GM21619 (cell line): ENCODE data around the gene BACH2.

Source experiments
- ATAC-seq: cut with Tn5 transposase; IDR thresholded peaks from one replicate; pipeline ENCODE4 v1.9.1; 2021; ENCODE audit not compliant: unreplicated experiment

BACH2 gene

DNA sequence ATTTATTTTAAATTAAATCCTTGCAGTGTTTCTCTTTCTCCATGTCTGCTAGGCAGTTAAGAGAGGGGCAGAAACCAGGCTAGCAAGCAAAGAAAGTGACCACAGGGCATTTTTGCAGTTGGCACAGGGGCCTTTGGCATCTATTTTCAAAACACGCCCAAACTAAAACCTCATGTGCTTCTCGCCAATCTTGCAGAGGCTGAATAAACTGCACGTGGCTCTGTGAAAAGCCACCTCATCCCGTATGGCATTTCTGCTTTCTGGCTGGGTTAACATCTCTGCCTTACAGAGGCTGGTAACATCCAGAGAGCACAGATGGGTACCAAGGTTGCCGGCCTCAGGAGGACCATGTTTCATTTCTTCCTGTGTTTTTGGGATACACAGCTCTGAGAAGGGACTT lies 347.8 kb downstream of the BACH2 start:
- no peak for ATAC-seq

DNA sequence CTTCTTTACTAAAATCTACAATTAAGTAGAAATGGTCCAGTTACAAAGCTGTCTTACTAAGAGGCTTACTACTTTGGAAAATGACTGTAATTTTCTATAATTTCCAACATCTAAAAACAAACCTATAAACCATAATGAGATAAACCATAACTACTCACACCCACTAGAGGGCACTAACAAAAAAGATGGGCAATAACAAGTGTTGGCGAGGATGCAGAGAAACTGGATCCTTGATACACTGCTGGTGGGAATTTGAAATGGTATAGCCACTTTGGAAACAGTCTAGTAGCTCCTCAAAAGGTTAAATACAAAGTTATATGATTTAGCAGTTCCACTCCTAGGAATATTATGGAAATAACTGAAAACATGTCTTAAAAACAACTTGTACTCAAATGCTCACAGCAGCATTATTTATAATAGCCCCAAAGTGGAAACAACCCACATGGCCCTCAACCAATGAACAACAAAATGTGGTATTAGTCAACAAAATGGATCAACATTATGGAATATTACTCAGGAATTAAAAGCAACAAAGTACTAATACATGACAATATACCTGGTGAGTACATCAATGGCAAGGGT lies 351.7 kb downstream of the BACH2 start:
- no peak for ATAC-seq

DNA sequence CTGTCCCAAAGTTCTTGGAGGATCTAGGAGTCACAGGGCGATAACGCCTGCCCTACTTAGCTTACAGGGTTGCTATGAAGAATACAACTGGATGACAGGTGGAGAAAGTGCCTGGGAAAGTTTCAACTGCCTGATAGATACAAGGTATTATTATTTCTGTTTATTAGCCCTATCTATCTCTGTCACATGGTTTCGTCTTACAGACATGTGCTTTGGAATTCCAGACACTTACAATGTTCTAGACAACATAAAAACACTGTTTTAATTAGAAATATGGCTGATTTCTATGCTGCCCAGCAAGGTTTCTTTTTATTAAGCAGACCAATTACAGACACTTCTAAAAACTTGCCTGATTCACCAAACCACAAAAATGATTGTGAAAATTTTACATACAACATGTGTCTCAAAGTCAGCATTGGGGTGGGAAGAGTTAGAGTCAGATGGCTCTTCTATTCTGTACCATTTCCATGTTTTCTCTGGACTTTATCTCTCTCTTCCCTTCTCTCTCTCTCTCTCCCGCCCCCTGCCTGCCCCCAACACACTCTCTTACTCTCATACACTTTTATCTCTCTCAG lies 352.4 kb downstream of the BACH2 start:
- ATAC-seq: no peak

DNA sequence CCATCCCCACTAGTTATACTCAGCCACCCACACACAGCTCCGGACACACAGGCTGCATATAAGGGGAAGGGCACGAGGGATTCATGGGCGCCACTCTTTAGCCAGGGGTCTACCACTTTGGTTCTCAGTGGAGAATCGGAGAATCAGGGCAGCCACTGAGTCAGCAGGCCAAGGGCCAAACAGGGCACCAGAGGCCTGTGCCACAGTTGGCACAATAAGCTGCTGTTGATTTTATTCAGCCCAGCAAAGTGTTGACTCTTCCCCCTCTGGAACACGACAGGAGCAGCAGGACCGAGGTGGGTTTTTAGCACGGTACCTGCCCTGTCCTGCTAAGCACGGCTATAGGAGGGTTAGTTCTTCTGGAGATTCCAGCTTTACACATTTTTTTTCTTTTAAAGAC lies 354.0 kb downstream of the BACH2 start:
- no peak for ATAC-seq

DNA sequence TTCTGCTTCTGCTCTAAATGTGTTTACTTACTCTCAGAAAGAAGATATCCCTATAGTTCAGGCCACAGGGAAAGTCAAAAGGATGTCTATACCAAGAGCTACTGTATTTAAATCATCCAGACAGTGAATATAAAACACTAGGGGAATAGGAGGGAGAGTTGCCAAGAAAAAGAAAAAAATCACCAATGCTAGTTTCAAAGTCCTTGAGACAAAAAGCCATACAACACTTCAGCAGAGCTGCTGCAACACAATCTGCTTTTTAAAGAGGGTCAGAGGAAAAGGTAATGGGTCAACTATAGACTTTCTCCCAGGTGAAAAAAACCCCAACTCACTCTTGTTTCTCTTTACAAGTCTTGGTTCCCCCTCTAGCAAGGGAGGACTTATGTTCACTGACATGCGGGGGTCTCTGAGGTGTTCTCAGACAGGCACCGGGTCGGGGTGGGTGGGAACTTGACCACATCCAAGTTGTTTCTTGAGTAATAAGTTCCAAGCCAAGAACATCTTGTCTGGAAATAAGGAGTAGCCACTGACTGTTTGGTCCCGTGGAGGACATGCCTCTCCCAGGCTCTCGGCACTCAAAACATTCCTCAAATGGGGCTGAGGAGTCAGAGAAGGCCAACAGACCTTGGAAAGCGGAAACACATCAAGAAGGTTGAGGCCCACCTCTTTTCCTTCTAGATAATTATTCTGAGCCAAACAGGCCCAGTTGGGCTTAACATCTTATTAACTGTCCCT lies 354.7 kb downstream of the BACH2 start:
- ATAC-seq: no peak

DNA sequence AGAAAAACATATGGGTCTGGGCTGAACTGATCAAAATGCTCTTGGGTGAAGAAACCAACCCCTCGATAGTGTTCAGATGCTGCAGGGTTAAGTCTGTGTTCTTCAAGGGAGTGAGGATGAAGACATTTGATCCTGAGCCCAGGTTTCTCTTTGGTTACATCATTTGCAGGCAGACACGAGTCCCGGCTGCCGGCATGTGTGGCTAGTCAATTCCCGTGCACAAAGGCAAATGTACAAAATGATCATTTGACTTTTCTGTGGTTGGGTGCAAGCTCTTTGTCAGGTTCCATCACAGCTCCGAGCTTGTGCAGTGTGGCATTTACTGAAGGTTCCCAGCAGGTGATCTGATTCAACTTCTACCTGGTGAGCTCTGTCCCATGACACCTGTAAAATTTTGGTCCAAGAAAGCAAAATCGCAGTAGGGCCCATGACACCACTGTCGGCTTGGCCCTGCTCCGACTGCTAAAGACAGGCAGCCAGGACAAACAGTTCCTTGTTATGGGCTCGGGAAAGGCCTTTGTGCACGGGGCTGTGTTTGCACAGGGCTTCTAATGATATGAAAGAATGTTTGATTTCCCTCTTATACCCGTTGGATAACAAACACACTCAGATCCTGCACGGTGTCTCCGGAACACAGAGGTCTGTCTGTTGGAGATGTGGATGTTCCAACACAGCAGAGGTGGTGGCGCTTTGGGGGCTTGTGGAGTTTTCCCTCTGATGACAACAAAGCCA lies 355.4 kb downstream of the BACH2 start:
- ATAC-seq: no peak

DNA sequence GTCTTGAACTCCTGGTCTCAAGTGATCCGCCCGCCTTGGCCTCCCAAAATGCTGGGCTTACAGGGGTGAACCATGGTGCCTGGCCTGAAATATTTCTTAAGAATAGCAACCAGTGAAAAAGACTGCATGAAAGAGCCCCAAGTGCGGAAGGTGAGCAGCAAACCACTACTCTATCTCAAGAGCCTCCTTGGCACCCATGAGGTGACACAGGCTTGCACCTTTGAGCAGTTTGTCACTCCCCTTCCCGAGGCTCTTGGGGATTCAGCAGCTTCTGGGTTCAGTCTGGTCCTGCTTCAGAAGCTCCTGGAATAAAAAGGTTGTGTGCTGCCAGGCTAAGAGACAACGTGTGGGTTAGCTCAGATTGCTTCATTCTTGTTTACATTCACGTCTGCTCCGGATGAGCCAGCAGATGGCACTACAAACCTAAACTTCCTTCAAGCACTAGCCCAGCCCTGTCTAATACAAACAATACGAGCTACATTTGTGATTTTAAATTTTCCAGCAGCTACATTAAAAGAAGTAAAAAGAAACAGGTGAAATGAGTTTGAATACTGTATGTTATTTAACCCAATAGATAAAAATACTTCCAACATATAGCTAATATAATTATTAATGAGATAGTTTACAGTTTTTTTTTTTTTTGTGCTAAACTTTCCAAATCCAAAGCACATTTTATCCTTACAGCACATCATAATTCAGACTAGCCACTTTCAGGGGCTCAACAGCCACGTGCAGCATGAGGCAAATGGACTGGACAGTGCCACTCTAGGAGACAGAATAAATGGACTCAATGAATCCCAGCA lies 356.2 kb downstream of the BACH2 start:
- peak; percentile 88 for ATAC-seq

DNA sequence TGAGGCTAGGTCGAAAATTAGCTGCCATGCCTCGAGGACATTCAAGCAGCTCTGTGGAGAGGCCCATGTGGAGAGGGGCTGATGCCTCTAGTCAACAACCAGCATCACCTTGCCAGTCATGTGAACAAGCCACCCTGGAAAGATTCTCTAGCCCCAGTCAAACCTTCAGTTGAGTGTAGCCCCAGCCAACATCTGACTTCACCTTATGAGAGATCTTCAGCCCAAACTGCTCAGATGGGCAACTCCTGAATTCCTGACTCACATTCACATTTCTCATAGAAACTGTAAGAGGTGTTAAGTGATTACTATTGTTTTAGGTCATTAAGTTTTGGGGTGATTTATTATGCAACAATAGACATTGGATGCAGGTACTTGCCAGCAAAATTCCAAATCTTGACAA lies 357.5 kb downstream of the BACH2 start:
- no peak for ATAC-seq

DNA sequence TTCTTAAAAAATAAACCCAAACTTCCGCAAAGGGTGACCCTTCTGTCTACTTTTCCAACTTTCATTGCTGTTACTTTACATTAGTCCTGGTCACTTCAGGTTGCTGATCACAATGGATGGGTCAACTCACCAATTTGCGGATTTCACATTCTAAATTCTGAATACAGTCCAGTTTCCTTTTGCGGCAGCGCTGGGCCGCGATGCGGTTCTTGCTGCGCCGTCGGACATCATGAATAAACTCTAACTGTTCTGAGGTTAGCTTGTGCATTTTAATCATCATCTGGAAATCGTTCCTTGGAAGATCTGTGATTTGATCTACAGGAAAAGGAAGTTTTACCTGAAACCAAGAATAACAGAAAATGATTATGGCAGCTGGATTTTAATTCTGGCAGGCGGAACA lies 358.6 kb downstream of the BACH2 start:
- no peak for ATAC-seq

DNA sequence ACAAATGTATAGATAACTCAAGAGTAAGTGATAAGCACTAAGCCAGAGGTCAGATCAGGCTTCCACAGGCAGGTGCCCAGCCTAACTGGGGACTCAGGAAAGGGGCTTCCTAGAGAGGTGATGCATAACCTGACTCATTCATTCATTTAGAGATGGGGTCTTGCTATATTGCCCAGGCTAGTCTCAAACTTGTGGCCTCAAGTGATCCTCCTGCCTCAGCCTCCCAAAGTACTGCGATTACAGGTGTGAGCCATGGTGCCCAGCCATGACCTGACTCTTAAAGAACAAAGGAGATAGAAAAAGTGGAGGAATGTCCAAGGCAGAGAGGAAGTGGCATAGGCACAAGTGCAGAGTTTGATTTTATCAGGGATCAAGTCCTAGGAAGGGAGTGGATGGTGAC lies 360.5 kb downstream of the BACH2 start:
- ATAC-seq: no peak

DNA sequence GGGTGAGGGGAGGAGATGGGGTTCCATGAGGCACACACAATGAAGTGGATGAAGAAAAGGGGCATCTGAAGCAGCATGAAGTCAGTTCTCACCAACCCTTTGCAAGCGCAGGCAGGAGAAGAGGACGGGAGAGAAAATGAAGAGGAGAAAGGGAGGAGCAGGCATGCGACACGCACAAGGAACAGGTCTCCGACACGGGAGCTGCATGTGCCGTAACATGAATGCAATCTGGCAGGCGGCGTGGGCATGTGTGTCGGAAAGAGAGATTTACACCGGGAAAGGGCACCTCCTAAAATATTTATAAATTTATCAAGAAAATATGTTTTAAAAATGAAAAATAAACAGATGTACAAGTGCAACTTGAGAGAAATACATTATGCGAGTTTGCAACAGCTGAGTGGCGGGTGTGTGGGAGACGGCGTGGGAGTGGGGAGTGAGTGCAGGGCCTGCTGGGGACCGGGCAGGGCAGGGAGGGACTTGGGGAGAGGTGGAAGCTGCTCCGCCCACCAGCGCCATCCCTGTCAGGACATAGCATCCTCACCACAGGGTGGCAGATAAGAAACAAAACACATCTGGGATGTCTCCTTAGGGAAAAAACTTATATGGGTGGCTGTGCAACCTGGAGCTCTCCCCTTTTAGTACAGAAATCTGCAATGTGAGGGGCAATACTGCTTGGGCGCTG lies 361.8 kb downstream of the BACH2 start:
- no peak for ATAC-seq

DNA sequence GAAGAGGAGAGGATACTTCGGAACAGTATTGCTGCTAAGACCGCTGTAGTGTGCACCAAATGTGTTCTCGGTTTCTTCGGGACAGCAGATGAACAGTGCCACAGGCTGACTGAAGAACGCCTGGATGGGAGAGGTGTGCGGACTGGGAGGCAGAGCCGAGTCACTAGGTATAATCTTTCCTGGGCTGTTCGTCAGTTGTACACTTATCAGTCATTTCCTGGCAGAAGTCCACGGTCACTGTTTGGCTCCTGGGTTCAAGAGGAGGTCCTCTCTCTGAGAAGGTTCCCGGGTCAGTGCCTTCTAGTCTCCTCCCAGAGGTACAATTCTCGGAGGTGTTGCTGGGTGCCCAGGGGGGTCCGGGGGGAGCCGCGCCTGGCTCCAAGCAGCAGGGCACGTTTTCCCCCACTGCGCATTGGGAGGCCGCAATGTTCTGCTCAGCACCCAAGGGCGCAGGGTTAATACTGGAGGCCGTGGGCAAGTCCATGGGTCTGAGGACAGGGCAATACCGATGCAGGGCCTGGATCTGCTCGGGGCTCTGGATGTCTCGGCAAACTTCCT lies 364.3 kb downstream of the BACH2 start:
- ATAC-seq: no peak

DNA sequence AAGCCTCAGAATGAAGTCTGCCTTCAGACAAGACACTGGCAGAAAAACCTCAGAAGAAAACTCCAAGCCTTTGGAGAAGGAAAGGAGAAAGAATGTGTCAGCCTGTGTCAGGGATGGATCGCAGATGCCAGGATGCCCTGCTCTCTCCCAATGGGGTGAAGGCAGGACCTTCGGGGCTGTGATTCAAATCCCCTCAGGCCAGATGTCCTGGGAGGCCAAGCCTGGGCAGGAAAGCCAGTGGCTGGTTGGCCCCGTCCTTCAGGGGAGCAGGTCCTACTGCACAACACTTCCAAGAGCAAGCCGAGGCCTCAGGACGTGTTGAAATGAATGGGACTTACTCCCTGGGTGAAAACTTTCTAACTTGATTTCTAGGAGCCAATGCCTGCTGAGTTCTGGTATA lies 365.9 kb downstream of the BACH2 start:
- ATAC-seq: no peak

DNA sequence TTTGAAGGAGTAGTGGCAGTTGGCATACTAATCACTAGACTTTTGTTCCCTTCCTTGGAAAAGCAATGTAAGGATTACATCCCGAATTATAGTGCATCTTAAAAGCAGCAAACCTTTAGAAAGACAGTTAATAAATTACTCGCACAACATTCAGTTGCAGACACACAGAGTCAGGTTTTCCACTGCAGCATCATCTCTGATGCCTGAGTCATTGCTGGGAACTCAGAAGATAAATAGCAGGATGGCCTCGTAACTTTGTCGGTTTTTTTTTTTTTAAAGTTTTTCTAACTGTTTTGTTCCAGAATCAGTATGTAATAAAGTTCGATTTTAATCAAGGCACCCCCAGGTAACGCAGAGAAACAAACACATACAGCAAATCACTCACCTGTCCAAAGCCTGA lies 368.0 kb downstream of the BACH2 start:
- no peak for ATAC-seq

DNA sequence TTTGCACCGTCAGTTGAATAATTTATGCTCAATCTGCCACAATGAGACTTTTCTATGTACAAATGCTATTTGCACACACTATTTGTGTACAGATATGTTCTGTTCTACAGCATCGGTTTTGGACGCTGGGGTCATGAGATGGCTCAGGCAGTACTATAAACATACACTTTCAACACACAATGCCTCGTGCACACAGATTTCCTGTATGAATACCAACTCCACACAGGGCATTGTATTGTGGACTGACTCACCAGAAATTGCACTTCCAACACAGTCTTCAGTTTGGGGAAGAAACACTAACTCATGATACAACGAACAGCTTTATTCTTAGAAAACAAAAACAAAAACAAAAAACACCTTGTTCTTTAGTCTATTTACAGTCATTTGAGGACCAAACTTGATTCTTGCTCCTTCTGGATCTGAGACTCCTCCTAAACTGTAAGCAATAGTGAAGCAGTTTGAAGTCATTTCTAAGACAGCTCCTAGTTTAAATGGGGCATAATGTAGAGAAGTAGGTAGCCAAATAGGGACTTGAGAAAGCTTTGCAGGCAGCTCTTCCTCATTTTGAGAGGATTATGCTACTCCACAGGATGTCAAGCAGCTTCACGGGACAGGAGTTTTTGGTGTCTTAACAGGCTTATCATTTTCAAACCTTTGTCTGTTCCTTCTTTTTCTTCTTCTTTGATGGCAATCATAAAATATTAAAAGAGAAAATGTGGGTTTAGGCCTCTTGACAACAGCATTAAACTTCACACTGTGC lies 368.7 kb downstream of the BACH2 start:
- no peak for ATAC-seq

DNA sequence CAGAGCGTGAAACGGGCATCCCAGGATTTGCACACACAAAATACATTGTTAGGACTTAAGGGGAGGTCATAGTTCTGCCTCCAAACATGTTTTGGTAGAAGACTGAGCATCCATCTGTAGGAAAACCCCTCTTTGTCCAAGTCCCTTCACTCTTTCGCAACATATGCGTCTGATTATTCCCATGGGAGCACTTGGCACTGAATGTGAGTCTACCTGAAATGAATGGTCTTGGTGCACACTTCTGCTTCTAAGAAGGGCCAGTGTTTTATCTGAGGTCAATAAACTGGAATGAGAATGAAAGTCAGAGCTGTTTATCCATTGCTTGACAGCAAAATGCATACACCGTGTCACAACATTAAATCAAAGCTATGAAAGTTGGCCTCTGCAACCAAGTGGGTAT lies 369.4 kb downstream of the BACH2 start:
- no peak for ATAC-seq

DNA sequence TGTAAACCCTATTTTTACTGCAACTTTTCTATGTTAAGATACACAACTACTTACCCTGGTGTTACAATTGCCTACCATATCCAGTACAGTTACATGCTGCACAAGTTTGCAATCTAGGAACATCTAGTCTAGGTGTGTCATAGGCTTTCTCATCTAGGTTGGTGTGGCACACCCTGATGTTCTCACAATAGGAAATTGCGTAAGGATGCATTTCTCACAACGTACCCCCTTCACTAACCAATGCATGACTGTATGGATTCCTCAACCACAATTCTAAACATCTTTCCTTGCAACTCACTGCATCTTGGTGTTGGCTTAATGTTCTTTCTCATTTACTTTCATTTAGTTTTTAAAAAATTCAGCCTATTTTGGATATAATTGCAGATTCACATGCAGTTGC lies 370.8 kb downstream of the BACH2 start:
- ATAC-seq: no peak

DNA sequence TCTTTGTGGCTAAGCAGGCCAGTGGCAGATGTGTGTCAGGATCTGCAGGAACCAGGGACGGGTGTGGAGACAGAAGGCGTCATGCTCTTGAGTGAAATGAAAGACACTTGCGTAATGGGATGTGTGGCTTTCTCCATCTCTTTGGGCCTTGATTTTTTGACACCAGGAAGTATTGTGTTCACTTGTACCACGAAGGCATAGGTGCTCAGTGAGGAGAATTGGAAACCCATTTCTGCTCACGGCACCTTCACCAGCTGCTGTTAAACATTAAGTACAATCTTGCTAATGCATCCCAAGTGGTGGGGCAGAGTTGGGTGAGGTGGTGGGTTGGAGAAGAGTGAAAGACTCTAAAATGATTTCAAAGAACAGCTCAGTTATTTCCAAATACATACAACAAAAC lies 372.4 kb downstream of the BACH2 start:
- ATAC-seq: no peak

DNA sequence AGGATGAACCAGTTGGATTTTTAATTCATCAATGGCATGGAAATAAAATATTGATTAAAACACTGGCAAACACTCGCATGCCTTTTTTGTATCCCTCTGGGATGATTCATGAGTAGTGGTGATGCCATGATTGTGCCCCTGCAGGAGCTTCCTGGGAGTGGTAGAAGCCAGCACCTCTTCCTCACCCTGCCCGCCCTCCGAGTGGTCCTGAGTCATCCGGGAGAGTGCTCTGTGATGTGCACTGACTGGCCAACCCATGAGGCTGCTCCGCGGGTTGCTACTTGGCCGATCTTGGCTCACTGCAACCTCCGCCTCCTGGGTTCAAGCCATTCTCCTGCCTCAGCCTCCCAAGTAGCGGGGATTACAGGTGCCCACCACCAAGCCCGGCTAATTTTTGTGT lies 375.0 kb downstream of the BACH2 start:
- ATAC-seq: no peak

DNA sequence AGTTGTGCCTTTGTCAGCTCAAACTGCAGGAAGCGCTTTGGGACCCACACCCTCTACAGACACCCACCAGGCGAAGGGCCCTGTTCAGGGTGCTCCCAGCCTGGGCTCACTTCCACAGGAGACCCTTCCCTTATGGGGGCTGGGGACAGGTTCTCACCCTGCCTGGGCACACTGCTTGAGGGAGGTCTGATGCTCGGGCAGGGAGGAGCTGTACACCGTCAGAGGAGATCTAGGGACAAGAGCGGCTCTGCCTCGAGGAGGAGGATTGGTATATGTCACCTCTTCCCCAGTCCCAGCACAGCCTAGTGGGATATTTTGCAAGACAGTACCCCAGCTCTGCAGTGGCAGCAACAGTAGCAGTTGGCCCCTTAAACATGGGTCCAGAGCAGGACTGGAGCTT lies 375.4 kb downstream of the BACH2 start:
- ATAC-seq: no peak
